HEK293T (cell line): ENCODE data around the gene RRP1.

Experiments
- BHLHE40 ChIP-seq: fragments of 450-650 bp; IDR thresholded peaks from 2 replicates; pipeline ENCODE4 v1.6.1; 2016; ENCODE audit warnings: mild to moderate bottlenecking, moderate library complexity, borderline replicate concordance
- ELF4 ChIP-seq: fragments of 450-650 bp; IDR thresholded peaks from 2 replicates; pipeline ENCODE4 v1.6.1; 2017; ENCODE audit warnings: antibody characterized with exemption
- LEF1 ChIP-seq: fragments of 450-650 bp; IDR thresholded peaks from 2 replicates; pipeline ENCODE4 v1.6.1; 2017; ENCODE audit warnings: mild to moderate bottlenecking, borderline replicate concordance
- PKNOX1 ChIP-seq: fragments of 450-650 bp; IDR thresholded peaks from 2 replicates; pipeline ENCODE4 v1.6.1; 2016
- ZNF384 ChIP-seq: fragments of 450-650 bp; IDR thresholded peaks from 2 replicates; pipeline ENCODE4 v1.6.1; 2016

DNA sequence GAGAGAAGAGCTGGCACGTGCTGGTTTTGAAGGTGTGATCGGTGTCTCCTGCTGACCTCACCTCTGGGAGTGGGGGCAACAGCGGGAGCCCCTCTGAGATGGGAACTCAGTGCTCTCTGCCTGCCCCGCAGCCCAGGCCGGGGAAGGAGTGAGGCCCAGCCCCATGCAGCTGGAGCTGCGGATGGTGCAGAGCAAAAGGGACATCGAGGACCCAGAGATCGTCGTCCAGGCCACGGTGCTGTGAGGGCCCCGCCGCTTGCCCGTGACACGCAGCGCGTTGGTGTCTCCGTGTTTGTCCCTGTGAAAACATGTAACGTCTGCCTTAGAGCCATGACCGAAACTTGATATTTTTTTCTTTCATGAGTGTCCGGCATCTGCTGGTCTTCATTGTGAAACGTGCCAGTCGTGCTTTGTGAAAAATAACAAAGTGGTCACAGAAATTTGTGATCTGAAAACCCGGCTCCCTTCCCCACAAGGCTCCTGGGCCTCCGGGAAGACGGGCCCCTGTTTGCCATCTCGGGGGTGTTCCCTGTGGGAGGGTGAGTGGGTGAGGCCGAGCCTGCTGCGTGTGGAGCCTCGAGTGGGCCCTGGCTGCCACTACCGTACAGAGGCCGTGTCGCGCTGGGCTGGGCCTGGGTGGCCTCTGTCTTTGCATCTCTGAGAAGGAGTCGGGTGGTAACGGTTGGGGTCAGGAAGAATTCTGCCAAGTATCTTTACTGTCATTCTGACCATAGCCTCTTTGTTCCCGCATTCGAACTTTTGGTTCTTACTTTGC, 33.4 kb upstream of the RRP1 start:
- no peak for TF ChIP-seq LEF1
- no peak for TF ChIP-seq PKNOX1
- TF ChIP-seq BHLHE40, result no peak
- TF ChIP-seq ZNF384, result no peak
- TF ChIP-seq ELF4, result no peak
